GM12864 (cell line): Measurements from ENCODE around the gene NCOA7.

Experiments used
- DNase-seq: peaks from one replicate; pipeline ENCODE4 v3.0.0-alpha.2; 2011; ENCODE audit warnings: low read depth
- H3K4me3 ChIP-seq: 2 replicates; pipeline ENCODE4 v1.5.1; 2011; ENCODE audit warnings: mild to moderate bottlenecking, low read depth, low read length, control low read depth
- TF ChIP-seq, protein P1 (sequence below): IDR thresholded peaks from 2 replicates; pipeline ENCODE4 v1.5.1; 2011; ENCODE audit warnings: low read depth, mild to moderate bottlenecking, moderate library complexity, low read length, control low read depth, inconsistent platforms; ENCODE audit errors: missing control alignments

Gene NCOA7

GRCh38 chr6:125957391-125957693 lies 166.6 kb downstream of the NCOA7 start:
- TF ChIP-seq, protein P1, sequence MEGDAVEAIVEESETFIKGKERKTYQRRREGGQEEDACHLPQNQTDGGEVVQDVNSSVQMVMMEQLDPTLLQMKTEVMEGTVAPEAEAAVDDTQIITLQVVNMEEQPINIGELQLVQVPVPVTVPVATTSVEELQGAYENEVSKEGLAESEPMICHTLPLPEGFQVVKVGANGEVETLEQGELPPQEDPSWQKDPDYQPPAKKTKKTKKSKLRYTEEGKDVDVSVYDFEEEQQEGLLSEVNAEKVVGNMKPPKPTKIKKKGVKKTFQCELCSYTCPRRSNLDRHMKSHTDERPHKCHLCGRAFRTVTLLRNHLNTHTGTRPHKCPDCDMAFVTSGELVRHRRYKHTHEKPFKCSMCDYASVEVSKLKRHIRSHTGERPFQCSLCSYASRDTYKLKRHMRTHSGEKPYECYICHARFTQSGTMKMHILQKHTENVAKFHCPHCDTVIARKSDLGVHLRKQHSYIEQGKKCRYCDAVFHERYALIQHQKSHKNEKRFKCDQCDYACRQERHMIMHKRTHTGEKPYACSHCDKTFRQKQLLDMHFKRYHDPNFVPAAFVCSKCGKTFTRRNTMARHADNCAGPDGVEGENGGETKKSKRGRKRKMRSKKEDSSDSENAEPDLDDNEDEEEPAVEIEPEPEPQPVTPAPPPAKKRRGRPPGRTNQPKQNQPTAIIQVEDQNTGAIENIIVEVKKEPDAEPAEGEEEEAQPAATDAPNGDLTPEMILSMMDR: no peak
- no peak for DNase-seq
- H3K4me3 ChIP-seq: peak overlapping the region; percentile 76

GRCh38 chr6:125957845-125958244 lies 167.1 kb downstream of the NCOA7 start:
- DNase-seq: no peak
- H3K4me3 ChIP-seq: peak overlapping the region; percentile 76; the same call in 1 of the 2 replicates
- TF ChIP-seq, protein P1: no peak

- H3K4me3 ChIP-seq: no peak overlapping the region
- TF ChIP-seq, protein P1: no peak
- DNase-seq: no peak
These were observed 168.3 kb downstream of the NCOA7 start for GRCh38 chr6:125959041-125959440.

GRCh38 chr6:125961117-125961516 lies 170.4 kb downstream of the NCOA7 start:
- TF ChIP-seq, protein P1: no peak
- H3K4me3 ChIP-seq: no peak overlapping the region
- DNase-seq: no peak

GRCh38 chr6:125962900-125963497 lies 172.2 kb downstream of the NCOA7 start:
- H3K4me3 ChIP-seq: no peak overlapping the region
- TF ChIP-seq, protein P1: no peak
- DNase-seq: no peak

DNA sequence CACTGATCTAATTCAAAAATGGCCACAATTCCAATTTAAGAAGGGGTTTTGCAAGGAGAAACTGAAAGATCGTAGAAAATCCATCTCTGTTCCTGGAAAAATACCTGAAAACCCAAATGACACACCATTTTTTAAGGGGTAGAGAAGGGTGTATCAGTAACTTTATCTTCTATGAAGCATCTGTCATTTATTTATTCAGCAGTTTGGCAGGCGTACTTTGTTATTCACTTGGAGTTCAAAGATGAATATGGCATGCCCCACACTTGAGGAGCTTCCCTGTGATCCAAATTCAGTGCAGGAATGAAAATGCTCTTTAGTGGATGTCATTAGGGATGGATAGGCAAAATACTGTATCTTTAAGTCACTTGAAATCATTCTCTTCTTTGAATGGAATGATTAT lies 173.1 kb downstream of the NCOA7 start:
- TF ChIP-seq, protein P1: no peak
- no peak for DNase-seq
- H3K4me3 ChIP-seq: no peak overlapping the region

GRCh38 chr6:125966569-125966968 lies 175.8 kb downstream of the NCOA7 start:
- no peak overlapping the region for H3K4me3 ChIP-seq
- DNase-seq: no peak
- TF ChIP-seq, protein P1: no peak
